GM19025 (cell line): ENCODE data around the gene STXBP4.

Source experiments
- ATAC-seq: cut with Tn5 transposase; IDR thresholded peaks from one replicate; pipeline ENCODE4 v1.9.1; 2021; ENCODE audit warnings: mild to moderate bottlenecking, low read depth, moderate library complexity; ENCODE audit not compliant: unreplicated experiment

The STXBP4 gene

DNA sequence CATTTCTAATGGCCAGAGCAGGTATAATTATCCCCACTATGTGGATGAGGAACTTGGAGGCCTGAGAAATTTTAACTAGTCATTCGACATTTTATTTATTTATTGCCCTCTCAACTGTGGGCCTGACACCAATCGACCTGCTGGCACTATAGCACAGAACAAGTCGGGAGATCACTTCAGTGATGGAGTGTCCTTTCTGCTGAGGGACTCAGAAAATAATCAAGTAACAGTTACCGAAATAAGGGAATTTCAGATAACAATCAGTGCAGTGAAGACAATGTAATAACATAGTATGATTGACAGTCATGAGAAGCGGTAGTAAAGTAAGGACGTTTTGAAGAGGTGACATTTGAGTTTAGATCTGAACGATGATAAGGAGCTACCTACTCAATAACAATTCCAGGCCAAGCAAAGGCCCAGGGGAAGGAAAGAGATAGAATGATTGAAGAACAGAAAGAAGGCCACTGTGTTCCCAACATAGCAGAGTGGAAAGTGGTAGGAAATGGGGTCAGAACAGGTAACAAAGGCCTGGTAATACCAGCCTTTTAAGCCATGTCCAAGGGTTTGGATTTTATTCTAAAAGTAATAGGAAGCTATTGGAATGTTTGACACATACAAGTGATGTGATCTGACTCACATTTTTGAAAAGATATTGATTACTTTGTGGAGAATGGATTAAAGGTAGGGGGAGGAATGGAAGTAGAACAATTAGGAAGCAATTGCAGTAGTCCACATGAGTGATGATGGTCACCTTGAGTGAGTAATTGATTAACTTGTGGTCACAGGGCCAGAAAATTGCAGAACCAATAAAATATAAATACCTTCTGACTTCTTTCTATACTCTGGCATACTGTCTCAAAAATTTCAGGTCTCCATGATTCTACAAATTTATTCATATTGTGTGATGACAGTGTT, 1.4 kb downstream of the STXBP4 start:
- ATAC-seq, result no peak

DNA sequence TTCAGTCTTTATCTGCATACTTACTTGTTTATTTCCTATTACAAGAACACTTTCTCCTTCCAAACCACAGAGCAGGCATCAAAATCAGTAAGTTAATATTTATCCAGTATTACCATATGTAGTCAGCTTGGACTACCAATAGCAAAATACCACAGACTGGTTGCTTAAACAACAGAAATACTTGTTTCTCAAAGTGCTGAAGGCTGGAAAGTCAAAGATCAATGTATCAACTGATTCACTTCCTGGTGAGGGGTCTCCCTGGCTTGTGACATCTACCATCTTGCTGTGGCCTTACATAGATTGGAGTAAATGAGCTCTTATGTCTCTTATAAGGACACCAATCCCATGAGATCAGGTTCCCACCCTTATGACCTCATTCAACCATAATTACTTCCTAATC, 2.6 kb downstream of the STXBP4 start:
- ATAC-seq, result no peak

DNA sequence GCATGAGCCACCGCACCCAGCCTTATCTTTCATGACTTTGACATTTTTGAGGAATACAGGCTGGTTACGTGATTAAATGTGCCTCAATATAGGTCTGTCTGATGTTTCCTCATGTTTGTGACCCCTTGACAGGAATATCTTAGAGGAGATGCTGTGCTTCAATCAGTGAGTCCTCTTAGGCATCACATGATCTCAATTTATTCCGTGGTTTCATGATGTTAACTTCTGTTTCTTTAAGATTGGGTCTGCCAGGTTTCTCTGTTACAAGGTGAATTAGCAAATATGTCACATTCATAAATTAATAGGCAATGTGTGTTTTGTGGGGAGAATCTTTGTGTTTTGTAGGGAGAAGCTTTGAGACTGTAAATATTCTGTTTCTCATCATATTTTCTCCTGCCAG, 3.3 kb downstream of the STXBP4 start:
- no peak for ATAC-seq

DNA sequence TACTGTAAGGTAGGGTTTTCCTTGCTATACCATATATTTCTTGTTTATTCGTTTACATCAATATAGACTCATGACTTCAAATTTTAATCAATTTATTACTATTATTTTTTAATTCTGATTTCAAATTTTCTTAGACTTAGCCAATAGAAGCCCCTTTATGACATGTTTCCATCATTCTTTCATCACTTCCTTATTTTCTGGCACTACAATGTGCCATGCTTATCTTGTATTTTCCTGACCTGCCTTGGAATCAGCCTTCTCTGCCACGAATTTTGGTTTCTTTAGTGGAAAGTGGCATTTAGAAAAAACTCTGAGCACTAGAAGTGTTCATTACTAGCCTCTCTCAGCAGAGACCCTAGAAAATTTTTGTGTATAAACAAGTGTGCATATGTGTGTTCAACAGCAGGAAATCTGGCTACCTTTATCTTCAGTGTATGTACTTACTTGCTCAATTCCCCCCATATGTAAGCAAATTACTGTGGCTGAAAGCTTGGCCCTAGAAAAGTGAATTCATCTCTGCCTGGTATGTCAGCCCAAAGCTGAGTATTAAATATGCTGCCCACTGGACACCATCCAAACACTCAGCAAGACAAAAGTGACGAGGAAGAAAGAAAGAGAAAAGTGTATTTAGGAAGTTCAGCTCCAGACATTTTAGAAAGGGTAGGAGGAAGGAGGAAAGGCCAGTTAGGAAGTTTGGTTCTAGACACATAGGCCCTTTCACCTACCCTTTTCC, 4.0 kb downstream of the STXBP4 start:
- no peak for ATAC-seq

DNA sequence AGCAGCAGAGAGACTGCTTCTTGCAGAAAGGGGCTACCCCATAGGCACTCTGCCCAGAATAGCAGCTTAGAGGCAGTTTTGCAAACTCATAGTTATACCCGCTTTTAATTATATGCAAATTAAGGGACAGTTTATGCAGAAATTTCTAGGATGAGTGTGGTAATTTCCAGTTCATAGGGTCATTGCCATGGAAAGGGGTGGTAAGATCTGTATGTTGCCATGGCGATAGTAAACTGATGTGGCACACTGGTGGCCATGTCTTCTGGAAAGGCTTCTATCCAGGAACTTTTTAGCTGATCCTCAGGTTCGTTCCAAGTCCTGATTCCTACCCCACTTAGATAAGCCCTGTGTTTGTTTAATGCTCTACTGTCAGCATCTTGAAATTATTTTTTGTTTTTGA, 6.2 kb downstream of the STXBP4 start:
- no peak for ATAC-seq

DNA sequence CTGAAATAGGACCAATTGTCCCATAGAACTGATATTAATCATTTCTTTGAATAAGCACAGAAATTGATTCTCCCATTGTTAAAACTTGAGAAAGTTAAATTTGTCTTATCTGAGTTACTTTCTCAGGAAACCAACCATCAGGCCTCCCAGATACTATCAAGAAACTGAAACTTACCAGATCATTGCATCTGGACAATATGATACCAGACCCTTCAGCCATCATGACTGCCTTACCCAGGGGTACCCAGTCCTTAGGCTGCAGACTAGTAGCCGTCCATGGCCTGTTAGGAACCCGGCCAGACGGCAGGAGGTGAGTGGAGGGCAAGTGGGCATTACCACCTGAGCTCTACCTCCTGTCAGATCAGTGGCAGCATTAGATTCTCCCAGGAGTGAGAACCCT, 7.8 kb downstream of the STXBP4 start:
- ATAC-seq, result no peak

DNA sequence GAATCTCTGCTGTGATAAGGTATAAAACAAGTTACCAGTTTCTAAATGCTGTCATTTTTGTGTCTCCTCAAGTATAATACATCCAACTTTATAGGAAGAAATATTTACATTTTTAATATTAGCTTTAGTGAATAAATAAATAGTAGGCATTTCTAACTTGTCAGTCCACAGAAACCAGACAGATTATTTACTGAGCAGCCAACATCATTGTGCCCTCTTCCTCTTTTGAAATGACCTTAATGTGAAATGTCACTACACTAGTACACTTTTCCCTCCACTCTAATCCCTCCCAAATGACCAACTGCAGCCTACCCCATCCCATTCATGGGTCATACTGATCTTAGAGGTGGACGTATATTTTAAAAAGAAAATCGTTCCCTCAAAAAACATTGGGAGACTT, 9.2 kb downstream of the STXBP4 start:
- no peak for ATAC-seq

DNA sequence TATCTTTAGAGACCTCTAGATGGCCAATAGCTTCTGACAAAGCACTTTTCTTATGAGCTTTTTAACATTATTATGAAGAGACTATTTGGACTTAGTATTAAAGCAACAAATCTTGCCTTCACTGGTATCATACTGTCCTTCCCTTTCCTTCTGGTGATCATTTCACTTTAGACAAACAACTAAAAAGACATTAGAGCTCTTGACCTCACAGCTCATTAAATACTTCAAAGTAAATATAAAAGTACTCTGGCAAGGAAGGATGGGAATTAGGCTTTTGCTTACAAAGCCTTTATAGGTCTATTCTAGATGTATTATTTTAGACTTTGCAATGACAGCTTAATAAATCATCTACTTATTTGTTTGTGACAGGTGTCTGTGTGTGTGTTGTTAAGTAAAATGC, 11.1 kb downstream of the STXBP4 start:
- ATAC-seq, result no peak

DNA sequence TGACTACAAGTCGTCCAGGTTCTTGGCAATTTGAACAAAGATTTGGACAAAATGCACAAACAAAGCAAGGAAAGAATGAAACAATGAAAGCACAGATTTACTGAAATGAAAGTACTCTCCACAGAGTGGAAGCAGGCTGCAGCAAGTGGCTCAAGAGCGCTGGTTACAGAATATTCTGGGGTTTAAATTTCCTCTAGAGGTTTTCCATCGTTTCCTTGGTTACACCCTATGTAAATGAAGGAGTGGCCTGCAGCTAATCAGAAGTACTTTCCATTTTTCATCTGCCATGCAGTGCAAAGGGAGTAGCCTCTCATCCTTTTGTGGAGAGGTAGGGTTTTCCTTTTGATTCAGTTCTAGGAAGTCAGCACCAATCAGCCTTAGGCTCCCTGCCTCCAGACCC, 11.8 kb downstream of the STXBP4 start:
- no peak for ATAC-seq

DNA sequence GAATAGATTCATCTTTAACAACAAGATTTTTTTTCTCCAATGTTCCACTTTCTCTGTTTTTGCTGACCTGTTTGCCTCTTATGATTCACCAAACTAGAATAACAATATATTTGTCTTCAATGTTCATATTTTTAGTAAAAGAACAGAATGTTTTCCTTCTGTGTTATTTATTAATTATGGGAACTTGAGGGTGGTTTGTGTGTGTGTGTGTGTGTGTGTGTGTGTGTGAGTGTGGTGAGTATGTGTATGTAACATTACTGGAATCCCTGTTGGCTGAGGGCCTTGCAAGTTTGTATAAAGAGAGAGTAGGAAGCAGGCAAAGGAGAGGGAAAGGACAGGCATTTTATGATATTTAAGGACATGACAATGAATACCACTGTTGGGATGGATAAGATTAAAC, 13.8 kb downstream of the STXBP4 start:
- ATAC-seq, result no peak

DNA sequence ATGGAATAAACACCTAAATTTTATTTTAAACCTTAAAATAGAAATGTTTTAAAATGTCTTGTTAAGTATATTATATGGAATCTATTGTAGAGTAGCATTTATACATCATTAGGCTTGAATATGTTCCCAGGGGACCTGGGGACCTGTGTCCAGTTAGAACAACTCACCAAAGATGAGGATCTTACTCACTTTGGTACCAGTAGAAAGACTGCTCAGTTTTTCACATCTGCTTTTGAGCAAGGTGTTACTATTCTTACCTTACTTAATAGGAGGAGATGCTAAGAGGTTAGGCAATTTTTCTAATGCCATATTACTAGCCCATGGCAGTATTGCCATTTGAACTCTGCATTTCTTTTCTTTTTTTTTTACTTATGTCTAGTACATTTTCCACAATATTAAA, 14.7 kb downstream of the STXBP4 start:
- ATAC-seq, result no peak

DNA sequence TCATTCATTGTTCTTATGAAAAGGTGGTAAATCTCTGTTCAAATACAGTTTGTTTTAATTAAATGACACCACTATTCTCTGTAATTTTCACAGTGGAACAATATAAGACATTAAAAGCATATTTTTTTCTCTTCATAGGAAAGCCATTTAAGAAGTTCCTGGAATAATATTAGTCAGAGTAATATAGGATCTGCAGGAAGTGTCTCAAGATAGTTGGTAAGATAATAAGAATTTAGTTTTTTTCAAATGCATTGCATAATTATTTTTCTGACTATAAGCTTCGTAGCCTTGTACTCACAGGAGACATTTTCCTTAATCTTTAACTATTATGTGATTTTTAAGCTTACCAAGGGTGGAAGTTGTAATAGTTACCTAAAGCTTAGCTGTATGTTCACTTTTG, 16.9 kb downstream of the STXBP4 start:
- no peak for ATAC-seq

DNA sequence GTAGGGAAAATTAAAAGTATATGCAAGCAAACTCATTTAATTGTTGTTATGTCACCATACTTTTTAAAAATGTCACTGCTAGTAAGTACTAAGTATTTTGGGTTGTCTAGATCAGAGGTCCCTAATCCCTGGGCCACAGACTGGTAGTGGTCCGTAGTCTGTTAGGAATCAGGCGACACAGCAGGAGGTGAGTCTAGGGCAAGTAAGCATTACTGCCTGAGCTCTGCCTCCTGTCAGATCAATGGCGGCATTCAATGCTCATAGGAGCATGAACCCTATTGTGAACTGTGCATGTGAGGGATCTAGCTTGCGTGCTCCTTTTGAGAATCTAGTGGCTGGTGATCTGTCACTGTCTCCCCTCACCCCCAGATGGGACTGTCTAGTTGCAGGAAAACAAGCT, 21.6 kb downstream of the STXBP4 start:
- no peak for ATAC-seq

DNA sequence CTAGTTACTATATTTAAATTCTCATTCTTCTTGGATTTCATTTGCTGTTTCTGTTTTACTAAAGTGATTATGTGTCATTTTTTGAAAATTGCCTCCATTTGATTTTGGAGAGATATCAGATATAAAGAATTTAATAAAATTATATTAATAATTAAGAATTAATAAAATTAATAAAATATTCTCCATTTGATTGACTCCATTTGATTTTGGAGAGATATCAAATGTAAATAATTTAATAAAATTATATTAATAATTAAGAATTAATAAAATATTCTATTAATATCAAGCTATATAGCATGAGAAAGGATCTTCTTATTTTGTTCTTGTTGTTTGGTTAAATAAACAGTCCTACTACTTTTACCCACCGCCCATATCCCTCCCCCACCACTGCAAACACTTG, 23.0 kb downstream of the STXBP4 start:
- ATAC-seq, result no peak

DNA sequence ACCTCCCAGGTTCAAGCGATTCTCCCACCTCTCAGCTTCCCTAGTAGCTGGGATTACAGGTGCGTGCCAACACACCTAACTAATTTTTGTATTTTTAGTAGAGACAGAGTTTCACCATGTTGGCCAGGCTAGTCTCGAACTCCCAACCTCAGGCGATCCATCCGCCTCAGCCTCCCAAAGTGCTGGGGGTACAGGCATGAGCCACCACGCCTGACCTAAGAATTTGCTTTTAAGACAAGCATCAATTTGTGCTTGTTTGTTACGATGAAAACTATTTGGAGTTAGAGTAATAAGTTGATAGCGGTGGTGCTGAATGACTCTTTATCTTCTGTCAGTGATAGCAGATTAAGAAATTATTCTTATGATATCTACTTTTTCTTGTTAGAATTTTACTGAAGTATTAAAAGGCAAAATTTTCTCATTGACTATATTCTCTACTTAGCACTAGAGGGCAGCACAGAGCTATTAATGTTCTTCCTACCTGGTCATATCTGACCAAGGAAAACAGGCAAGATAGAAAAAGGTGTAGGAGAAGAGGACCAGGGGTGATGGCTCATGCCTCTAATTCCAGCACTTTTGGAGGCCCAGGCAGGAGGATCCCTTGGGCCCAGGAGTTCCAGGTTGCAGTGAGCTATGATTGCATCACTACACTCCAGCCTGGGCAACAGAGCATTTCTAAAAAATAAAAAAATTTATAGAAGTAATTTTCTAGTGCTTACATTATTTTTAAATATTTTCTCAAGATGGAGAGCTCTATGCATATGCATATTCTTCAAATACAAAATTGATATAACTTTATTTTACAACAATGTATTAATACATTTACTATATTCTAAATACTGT, 24.5 kb downstream of the STXBP4 start:
- ATAC-seq, result no peak

DNA sequence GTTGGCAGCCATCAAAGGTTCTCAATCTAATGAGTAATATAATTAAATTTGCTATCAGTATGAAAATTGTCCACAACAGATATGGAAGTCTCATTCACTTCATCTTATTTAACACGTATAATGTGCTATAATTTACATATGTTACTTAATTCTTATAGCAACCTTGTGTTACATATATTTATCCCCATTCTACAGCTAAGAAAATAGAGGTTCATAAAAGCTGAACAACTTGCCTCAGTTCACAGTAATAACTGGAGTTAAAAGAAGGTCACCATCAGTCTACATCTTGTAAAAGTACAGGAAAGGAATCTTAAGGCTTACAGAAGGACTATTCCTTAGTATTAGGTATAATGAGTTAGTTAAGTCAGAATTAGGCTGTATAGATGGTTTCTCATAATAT, 27.9 kb downstream of the STXBP4 start:
- ATAC-seq, result no peak

DNA sequence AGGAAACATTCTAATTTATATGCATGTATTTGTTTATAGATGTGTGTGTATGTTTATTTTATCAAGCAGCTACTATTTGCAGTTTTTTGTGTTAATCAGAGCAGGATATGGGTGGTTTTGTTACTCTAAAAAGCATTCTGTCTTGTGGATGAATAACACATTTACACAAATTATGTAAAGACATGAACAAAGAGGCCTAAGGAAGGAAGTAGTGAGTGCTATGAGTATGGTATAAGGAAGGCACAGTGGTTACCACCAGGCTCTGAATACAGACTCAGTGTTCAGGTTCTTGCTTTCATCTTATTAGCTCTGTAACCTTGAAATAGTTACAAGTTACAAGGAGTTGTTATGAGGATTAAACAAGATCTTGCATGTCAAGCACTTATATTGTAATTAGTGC, 33.9 kb downstream of the STXBP4 start:
- no peak for ATAC-seq

DNA sequence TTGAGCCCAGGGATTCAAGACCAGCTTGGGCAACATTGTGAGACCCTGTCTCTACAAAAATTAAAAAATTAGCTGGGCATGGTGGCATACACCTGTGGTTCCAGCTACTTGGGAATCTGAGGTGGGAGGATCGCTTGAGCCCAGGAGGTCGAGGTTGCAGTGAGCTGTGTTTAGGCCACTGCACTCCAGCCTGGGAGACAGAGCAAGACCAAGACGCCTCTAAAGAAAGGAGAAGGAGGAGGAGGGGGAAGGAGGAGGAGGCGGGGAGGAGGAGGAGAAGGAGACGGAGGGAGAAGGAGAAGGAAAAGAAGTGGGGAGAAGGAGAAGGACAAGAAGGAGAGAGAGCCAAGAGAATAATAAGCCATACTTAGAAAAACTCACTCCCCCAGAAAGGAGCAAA, 35.9 kb downstream of the STXBP4 start:
- ATAC-seq, result no peak

DNA sequence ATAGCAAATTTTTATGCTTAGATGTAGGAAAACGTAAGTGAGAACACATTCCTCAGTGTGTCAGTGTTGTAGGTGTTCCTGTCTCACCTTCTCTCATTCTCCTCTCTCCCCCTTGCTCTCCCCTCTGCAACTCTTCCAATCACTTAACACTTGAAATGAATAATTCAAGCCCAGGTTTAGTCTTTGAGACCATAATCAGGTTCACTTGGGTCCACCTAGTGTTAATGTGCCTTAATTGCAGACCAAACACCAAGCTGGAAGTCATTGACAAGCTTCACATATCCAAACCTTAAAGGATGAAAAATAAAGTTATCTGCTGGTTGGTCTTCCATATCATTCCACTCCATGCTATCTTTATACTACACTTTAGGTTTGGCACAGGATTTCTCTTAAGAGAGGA, 37.0 kb downstream of the STXBP4 start:
- no peak for ATAC-seq

DNA sequence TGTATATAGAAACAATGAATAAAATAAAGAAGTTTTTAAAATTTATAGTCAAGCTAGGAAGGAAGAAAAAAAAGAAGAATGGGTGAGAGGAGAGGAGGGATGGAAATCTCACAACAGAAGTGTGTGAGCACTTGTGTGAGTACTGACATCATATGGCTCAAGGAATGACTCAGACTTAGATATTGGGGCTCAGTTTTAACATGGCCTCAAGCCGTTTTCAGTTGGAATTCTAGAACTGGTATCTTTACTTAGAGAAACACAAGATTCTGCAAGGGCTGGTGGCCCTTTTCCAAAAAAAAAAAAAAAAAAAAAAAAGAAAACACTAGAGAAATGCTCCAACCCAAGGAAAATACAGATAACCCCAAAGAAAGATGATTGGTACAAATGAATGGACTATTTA, 55.1 kb downstream of the STXBP4 start:
- no peak for ATAC-seq

DNA sequence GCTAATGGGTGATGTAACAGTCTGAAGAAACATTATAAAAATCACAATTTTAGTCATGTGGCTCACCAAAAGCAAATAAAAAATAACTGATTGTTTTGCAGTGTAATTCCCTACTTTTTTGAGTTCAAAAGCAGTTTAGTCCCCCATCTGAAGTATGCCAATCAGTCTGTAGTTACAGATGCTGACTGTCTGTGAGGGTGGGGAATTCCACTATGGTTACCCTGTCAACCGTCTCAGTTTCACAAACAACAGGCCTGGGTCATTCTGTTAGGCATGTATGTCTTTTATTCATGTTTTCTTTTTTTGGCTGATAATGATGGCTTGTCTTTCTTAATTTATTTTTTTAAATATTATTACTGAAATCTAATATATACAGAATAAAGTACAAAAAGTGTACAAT, 69.3 kb downstream of the STXBP4 start:
- peak; percentile 100 for ATAC-seq
